GM13977 (cell line): Measurements from ENCODE around the gene MBP.

Source experiments
- DNase-seq: peaks from one replicate; pipeline ENCODE4 v3.0.0; 2012; ENCODE audit warnings: low spot score
- in situ Hi-C: fragments of 300-500 bp; cut with MboI; formaldehyde crosslinking; loops from one replicate; pipeline ENCODE4 v1.12.0; 2022; ENCODE audit warnings: low sequenced_read_pairs, low pct_unique_long_range_greater_than_20kb, mixed read lengths, inconsistent platforms; ENCODE audit not compliant: unreplicated experiment
- TF ChIP-seq, protein P1 (sequence below): IDR thresholded peaks from 2 replicates; pipeline ENCODE4 v1.5.1; 2012; ENCODE audit warnings: mild to moderate bottlenecking, control low read depth; ENCODE audit not compliant: insufficient read depth; ENCODE audit errors: extremely low read depth, missing control alignments

Gene MBP

DNA sequence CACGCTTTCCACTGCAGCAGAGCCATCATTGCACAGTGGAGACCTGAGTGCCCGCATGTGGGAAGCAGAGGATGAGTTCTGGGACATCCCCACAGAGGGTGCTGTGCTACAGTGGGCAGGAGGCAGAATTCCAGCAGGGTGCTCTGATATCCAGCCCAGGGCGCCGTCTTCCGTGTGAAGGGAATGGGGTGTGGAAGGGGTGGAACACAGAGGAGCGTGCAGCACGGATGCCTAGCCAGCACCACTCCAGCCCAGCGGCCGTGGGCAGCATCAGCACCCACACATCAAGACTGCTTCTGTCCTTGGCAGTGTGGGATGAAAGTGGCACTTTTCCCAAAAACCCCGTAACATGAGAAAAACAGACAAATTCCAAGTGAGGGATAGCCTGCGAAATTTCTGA is 175.9 kb downstream of the MBP start:
- no peak for DNase-seq
- TF ChIP-seq, protein P1, sequence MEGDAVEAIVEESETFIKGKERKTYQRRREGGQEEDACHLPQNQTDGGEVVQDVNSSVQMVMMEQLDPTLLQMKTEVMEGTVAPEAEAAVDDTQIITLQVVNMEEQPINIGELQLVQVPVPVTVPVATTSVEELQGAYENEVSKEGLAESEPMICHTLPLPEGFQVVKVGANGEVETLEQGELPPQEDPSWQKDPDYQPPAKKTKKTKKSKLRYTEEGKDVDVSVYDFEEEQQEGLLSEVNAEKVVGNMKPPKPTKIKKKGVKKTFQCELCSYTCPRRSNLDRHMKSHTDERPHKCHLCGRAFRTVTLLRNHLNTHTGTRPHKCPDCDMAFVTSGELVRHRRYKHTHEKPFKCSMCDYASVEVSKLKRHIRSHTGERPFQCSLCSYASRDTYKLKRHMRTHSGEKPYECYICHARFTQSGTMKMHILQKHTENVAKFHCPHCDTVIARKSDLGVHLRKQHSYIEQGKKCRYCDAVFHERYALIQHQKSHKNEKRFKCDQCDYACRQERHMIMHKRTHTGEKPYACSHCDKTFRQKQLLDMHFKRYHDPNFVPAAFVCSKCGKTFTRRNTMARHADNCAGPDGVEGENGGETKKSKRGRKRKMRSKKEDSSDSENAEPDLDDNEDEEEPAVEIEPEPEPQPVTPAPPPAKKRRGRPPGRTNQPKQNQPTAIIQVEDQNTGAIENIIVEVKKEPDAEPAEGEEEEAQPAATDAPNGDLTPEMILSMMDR, result no peak
- in situ Hi-C loops, result no loop called here

DNA sequence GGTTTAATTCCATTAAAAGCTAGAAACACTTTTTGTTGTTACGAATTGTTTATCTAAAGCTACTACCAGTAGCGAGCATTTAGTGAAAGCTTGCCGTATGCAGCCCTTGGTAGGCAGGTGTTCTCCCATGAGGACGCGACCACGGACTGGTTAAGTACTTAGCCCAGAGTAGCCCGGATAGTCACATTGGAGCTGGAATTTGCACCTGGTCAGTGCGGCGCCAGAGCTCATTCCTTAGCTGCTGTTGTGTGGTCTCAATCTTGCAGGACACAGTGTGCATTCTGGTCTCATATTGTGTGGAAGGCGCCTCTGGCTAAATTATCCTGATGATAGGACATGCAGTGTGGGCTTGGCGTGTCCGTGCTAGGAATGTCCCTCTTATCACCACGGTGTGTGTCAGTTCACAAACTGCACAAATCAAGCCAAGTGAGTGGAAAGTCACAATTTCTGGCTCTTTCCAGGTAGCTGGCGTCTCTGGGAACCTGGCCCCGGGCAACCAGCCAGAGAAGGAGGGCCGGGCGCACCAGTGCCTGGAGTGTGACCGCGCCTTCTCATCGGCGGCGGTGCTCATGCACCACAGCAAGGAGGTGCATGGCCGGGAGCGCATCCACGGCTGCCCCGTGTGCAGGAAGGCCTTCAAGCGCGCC is 176.9 kb downstream of the MBP start:
- no peak for DNase-seq
- in situ Hi-C loops, result no loop called here

DNA sequence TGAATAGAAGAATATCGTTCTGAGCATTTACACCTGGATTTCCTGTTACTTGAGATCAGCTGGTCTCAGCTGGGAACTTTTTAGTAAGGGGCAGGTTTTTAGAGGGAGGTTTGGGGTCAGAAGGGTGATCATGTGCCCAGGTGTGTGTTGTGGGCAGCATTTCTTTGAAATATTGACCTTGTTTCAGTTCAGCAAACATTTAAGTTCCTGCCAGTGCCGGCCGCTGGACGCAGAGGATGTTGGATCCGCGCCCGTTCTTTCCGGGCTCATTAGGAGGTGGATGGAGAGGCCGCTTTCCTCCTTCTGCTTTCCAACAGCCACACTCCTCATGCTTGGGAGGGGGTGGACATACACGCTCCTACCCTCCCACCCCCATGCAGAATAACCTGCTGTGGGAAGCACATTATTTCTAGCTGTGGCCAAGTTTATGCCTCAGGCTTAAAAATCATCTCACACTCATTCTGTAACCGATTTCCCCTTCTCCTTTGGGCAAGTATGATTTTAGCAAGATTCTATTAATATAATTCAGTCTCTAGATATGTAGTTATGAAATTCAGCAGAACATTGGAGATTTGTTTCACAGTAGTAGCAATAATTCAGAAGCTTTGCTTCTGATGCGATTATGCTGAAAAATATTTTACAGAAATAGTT is 178.9 kb downstream of the MBP start:
- TF ChIP-seq, protein P1, result no peak
- in situ Hi-C loops, result no loop called here
- no peak for DNase-seq

More for the DNA sequence above, 176.9 kb downstream of the MBP start:
- TF ChIP-seq, protein P1, result no peak

DNA sequence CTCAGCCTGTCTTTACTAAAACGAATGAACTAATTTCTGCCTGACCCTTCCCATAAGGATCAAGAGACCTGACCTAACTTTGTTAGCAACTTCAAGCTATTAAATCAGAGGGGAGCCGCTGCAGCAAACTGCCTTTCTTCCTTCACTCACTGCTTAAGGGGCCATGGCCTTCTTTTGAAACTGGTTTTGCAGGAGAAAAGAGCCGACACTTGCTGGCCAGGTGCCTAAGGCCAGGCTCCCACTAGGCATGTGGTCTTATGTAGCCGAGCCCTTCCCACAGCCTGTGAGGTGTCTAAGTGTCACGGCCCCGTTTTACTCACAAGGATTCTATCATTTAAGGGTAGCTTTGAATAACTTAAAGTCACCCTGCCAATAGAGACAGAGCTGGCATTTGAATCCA is 179.4 kb downstream of the MBP start:
- in situ Hi-C loops, result no loop called here
- no peak for DNase-seq
- TF ChIP-seq, protein P1, result no peak

DNA sequence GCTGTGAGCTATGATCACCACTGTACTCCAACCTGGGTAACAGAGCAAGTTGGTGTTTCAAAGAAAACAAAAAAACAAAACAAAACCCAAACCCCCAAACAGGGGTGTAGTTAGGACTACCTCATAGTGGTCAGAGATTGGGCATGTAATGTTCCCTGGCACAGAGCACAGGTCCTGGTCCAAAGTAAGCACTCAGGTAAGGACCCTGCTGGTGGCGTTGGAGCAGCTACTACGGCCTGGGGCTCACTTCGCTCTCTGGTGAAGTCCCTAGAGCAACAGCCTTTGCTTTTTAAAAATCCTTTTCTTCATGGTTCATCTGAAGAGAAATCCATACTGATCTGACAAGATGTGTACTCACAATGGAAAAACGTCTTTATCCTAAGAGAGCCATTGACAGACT is 179.8 kb downstream of the MBP start:
- DNase-seq, result no peak
- in situ Hi-C loops, result no loop called here

DNA sequence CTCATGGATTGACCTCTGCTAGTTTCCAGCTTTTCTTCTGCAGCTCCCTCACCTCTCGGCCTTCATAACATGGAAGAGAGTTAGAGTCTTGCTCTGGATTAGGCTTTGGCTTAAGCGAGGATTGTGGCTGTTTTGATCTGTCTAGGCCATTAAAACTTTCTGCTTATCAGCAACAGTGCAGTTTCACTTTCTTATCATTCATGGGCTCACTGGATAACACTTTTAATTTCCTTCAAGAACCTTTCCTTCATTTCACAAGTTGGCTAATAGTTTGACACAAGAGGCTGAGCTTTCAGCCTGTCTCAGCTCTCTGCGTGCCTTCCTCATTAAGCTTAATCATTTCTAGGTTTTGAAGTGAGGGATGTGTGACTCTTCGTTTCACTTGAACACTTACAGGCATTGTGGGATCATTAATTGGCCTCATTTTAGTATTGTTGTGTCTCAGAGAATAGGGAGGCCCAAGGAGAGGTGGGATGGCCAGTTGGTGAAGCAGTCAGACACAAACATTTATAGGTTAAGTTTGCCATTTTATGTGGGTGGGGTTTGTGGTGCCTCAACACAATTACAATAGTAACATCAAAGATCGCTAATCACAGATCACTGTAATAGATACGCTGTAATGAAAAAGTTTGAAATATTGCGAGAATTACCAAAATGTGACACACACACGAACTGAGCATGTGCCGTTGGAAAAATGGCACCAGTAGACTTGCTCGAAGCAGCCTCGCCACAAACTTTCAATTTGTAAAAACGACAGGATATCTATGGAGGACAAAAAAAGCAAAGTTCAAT is 180.9 kb downstream of the MBP start:
- DNase-seq, result no peak
- in situ Hi-C loops, result no loop called here
- TF ChIP-seq, protein P1, result no peak

More for the DNA sequence above, 179.8 kb downstream of the MBP start:
- TF ChIP-seq, protein P1, result no peak
